ENCODE results near the gene FHIT.
"Not testable (repeated sequence)": the region's sequence is repeated elsewhere in the genome, so short reads cannot be mapped to it uniquely, and the experiment has no call there.

The FHIT gene

DNA sequence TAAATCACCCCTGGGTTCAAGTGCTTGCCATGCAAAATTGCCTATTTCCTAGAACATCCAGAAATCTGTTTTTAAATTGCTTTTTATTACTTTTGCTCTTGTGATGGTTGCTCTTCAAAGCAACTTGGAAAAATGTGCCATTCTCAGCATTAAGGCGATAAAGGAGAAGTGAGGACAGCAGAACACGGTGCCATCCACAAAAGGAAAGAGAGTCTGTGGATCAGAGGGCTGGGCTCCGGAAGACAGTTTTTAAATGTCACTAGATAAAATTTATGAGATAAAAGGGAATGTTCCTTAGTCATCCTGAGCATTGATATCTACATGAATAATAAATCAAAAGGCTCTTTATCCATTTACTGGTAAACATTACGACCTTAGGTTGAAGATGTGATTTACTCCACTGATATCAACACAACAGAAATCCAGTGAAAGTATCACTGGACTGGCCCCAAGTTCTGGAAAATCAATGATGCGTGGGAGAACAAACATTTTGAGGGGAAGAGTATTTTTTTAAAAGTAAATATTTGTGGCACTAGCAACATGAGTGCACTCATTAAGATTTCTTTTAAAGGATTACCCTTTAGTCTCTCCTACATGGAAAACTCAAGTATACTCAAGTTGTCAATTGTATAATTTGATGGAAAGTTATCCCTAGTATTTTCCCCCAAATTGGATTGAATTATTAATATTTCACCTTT, 554.7 kb downstream of the FHIT start:
- no peak for DNase-seq

- no peak for DNase-seq
These were observed 575.8 kb downstream of the FHIT start for GRCh38 chr3:60675424-60675823.

DNA sequence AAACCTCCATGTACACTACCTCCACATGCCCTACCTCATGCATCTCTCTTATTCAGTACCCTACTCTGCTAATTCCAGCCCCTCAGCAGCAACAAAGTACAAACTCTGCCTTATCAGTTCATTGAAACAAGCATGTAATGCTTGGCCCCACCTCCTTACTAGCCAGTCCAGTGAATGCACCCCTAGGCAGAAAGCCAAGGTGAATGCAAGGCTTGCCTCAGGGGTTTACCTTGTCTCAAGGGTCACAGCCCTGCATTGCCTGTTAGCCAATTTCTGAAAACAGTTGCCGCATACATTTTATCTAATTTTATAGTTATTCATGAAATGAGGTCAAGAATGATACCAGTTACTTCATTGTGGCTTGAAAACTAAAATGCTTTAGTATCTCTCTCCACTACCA, 576.4 kb downstream of the FHIT start:
- no peak for DNase-seq

GRCh38 chr3:60673123-60673522, 578.1 kb downstream of the FHIT start:
- DNase-seq, result no peak

DNA sequence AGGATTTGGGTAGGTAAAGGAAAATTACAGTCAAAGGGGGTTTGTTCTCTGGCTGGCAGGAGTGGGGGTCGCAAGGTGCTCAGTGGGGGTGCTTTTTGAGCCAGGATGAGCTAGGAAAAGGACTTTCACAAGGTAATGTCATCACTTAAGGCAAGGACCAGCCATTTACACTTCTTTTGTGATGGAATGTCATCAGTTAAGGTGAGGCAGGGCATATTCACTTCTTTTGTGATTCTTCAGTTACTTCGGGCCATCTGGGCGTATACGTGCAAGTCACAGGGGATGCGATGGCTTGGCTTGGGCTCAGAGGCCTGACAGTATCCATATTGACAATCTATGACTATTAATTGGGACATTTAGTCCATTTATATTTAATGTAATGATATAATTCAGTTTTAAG, 578.9 kb downstream of the FHIT start:
- not testable (repeated sequence) for DNase-seq

GRCh38 chr3:60669636-60670035, 581.6 kb downstream of the FHIT start:
- no peak for DNase-seq

- DNase-seq, result no peak
These were observed 591.2 kb downstream of the FHIT start for GRCh38 chr3:60660026-60660425.

DNA sequence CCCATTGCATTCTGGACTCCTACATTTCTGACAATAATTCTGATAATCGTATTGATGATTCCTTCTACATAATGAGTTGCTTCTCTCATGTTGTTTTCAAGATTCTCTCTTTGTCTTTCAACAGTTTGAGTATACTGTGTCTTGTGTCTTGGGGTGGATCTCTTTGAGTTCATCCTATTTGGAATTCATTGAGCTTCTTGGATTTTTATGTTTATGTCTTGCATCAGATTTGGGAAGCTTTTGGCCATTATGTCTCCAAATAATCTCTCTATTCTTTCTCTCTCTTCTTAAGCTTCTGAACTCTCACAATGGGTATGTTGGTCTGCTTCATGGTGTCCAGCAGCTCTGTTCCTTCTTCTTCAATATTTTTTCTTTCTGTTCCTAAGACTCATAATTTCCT, 592.2 kb downstream of the FHIT start:
- DNase-seq, result no peak

DNA sequence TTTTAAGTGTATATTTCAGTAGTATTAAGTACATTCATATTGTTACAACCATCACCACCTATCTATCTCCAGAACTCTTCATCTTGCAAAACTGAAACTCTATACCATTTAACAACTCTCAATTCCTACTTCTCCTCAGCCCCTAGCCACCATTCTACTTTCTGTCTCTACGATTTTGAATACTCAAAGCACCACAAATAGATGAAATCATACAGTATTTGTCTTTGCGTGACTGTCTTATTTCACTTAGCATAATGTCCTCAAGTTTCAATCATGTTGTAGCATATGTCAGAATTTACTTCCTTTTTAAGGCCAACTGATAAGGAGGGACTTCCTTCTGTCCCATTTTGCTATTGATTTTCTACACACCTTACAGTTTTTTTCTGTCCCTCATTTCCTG, 593.3 kb downstream of the FHIT start:
- DNase-seq, result no peak

DNA sequence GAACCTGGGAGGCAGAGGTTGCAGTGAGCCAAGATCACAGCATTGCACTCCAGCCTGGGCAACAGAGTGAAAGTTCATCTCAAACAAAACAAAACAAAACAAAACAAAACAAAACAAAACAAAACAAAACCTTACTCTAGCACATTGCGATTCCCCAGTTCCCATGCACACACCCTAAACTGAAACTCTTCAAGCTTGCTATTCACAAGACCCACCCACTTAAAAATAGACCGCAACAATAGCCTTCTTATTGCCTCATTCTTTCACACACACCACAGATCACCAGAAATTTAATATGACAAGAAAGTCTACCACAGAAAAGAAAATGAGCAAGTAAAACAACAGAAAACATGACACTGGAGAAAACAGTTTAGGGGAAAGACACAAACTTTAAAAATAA, 598.4 kb downstream of the FHIT start:
- DNase-seq, result no peak

DNA sequence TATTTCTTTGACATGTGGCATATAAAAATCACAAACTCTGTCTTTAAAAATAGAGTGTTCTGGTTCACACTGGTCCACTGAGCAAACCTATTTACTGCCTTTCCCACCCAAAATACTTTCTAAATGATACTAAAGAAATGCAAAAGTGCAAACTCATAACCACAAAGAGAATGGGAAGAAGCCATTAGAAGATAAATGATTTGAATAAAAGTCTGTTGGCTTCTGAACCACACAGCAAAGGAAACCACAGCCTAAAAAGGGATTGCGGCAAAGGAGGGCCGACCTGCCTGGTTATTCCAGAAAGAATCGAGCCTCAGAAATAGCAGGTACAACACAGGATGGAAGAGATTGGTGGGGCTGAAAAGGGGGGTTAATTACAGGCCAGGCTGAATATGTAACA, 599.5 kb downstream of the FHIT start:
- no peak for DNase-seq

DNA sequence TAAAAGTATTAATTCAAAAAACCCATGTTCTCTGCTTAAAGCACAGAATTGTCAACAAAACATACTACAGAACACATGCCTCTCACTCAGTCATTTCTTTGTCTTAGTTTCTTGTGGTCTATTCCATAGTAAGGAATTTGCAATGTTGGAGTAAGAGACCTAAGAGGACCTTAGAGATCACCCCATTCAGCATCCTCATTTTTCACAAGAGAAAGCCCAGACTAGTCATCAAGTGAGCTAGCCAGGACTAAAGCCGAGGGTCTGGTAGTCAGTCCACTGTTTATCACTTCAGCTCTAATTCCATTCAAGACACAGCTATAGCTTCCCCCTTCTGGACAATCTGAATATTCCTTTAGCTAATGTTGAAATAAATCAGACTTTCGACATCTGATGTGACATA, 601.1 kb downstream of the FHIT start:
- DNase-seq, result no peak

DNA sequence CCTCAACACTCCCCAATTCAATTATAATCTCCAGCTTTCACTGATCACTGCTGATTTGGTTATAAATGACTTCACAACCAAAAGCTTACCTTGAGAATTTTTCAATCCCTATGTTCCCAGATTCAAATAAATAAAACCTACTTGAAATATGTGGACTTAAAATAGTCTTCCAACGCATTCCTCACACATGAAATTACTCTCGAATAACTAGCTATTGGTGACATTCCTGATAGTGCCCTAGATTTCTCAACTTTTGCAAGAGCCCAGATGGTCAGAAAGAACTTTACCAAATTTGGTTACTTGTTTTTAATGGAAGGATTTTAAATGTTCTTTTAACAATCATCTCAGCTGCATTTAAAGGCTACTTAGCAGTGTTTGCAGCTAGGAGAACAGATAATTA, 605.5 kb downstream of the FHIT start:
- DNase-seq, result no peak

DNA sequence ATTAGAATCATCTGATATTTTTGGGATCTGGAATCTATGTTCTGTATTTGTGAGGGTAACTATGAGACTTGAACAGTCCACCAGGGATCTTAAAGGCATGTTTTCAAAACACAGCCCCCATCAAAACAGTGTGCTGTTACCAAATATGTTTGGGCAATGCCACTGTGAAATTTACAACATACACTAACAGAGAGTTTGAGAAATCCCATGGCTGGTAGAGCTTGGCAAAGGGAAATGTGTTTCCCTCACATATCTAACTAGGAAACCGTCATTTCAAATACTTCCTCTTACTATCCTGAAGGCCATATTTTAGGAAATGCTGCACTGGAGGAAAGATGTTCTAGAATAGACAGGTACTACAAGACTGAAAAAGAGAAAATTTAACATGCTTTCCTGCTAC, 607.4 kb downstream of the FHIT start:
- DNase-seq, result no peak

- DNase-seq, result no peak
These were observed 609.9 kb downstream of the FHIT start for GRCh38 chr3:60641354-60641753.

DNA sequence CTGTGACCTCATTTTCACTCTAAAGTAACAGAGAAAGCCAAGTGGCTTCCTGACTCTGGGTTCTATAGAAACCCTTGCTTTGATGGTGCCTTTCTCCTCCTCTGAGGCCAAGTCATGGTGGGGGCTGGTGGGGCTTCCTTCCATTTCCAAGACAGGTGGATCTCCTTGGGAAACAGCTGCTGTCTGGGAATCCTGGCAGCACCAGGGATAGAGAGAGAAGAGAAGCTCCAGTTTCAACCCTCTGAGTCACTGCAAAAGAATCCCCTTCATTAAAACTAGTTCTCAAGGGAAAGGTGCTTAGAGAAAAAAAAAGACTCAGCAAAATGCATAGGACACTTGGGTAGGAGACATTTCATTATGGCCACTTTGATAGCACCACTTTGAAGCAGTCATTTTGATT, 614.4 kb downstream of the FHIT start:
- no peak for DNase-seq

- DNase-seq, result no peak
These were observed 617.6 kb downstream of the FHIT start for GRCh38 chr3:60633644-60634043.

GRCh38 chr3:60631509-60631908, 619.7 kb downstream of the FHIT start:
- DNase-seq, result no peak

GRCh38 chr3:60630953-60631352, 620.3 kb downstream of the FHIT start:
- DNase-seq, result no peak

DNA sequence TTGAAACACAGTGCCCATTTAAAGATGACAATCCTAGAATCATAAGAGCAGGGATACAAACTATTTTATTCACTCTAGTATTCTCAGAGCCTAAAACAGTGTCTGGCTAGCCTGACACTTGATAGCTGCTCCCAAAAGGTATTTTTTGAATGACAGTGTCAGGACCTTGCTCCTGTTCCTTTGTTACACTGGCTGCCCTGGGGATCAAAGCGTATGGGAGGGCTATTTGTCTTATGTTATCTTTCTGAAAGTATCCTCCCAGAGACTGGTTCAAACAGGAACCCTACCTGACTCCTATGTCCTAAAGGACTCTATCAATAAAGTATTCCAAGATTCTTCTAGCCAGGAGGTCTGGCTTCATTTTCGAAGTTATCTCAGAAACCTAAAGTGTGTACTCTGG, 621.4 kb downstream of the FHIT start:
- no peak for DNase-seq

GRCh38 chr3:60622349-60622748, 628.9 kb downstream of the FHIT start:
- DNase-seq, result no peak

- DNase-seq, result no peak
These were observed 634.1 kb downstream of the FHIT start for GRCh38 chr3:60617188-60617587.

DNA sequence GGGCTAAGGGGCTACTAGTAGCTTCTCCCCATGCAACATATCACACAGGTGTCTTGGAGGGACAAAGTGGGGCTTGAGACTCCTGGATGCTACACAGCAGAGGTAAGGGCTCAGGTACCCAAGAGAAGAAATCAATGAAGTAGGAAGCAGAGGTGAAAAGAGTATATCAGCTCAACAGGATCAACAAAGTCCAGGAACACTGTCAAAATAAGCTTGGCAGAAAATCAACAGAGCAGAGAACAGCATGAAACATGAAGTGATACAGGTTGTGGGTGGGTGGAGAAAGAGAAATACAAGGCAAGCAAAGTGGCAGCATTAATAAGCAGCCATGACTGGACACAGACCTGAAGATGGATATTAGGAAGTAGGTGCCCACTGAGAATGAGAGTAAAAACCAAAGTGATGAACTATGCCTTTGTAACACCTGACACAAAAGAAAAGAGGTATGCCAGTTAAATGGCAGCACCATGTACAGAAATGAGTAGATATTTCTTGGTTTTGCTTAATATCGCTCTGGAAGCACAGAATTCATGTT, 637.4 kb downstream of the FHIT start:
- no peak for DNase-seq

DNA sequence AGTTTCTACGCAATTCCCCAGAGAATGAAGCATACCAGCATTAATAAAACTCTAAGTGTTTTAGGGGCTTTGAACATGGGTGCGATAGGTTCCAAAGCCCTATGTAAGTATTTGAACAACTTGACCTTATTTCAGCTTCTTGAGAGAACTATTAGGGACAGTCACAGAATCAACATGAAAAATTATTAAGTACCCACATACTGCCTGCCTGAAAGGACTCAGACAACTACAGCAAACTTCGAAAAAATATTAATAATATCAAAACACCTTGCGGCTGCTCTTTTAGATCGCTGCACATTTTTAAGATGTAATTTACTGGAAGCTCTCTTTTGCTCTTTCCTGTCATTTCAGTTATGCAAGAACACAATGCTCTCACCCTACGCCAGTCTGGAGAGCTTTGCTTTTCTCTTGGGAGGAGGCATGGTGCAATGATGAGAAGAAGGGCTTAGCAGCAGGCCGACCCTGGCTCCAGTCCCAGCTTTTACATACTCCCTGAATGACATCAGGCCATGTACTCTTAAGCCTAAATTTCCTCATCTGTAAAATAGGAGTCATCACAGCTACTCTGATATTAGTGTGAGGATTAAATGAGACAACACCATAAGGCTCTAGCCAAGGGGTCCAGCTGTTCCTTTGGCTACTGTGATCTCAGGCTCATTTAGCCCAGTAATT, 640.7 kb downstream of the FHIT start:
- no peak for DNase-seq

DNA sequence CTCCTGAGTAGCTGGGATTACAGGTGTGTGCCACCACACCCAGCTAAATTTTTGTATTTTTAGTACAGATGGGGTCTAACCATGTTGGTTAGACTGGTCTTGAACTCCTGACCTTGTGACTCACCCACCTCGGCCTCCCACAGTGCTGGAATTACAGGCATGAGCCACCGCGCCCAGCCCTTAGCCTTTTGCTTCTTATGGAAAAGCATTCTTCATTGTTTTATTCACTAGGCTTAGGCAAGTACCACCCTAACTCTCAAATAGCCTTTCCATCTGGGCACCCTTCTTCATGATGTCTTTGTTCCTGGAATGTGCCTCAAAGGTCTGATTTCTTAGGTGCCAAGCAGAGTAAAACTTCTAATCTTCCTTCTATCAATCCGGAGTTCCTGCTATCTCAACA, 641.8 kb downstream of the FHIT start:
- DNase-seq, result no peak
